ENCODE results near the gene CAPN15.

DNA sequence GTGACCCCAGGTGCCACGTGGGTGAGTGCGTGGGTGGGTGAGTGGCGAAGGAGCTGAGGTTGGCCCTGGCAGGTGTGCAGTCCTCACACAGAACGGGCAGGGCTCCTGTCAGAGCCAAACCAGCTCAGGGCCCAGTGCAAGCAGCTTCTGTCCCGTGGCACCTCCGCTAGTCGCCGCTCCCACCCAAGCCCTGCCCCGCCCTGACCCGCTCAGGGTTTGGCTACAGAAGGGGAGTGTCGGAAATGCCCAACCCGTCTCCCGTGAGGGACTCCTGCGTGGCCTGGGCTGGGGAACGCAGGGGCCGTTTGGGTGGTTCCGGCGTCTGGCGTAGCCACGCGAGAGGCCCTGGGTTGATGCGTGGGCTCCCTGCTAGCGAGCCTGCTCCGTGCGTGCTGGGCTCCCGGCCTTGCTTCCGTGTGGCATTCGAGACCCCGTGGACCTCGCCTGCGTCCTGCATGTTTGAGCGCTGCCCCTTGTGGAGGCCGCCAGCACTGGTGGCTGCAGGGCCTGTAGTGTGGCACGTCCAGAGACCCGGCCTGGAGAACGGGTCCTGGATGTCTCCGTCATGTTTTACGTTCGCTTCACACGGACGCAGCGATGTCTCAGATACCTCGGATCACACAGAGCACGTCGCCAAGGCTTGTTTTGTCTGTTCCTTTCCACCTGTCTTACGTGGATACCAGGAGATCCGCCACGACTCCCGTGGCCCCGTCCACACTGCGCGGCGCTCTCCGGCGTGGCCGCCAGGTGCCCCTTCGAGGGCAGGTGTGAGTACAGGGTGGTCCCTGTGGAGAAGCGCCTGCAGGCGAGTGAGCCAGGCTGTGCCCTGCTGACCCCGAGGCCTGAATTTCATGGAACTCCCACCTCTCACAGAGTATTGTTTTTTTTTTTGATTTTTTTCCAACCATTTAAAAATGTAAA lies 10.2 kb downstream of the CAPN15 start:
- TF ChIP-seq, protein P1, sequence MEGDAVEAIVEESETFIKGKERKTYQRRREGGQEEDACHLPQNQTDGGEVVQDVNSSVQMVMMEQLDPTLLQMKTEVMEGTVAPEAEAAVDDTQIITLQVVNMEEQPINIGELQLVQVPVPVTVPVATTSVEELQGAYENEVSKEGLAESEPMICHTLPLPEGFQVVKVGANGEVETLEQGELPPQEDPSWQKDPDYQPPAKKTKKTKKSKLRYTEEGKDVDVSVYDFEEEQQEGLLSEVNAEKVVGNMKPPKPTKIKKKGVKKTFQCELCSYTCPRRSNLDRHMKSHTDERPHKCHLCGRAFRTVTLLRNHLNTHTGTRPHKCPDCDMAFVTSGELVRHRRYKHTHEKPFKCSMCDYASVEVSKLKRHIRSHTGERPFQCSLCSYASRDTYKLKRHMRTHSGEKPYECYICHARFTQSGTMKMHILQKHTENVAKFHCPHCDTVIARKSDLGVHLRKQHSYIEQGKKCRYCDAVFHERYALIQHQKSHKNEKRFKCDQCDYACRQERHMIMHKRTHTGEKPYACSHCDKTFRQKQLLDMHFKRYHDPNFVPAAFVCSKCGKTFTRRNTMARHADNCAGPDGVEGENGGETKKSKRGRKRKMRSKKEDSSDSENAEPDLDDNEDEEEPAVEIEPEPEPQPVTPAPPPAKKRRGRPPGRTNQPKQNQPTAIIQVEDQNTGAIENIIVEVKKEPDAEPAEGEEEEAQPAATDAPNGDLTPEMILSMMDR (IDR thresholded peaks at IDR 0.05), result no peak
- TF ChIP-seq POLR2A (IDR thresholded peaks at IDR 0.05), result no peak
